Stimulated activated CD8-positive, alpha-beta memory T cell treated with anti-CD3 and anti-CD28 coated beads, Interleukin-7, amount 100 ng/mL, for 1 hour (primary cell): ENCODE data around the gene DLGAP1.

ENCODE experiments used
- DNase-seq, 2 donors: peaks; one replicate each; pipeline ENCODE4 v3.0.0-alpha.2; 2020; ENCODE audit warnings: low read depth in 2 of 2

The DLGAP1 gene

GRCh38 chr18:3450799-3451182 is 1004.3 kb downstream of the DLGAP1 start:
- DNase-seq, result no peak

GRCh38 chr18:3450012-3450798 is 1004.9 kb downstream of the DLGAP1 start, which contains the start of gene TGIF1:
Gene TGIF1 (plus strand): TSS chr18:3450172. CDS start chr18:3450490, 318 bp downstream.
- peak; percentile 46 to 48 for DNase-seq

- peak; percentile 49 to 51 for DNase-seq
Observed at GRCh38 chr18:3449512-3450011, 1005.5 kb downstream of the DLGAP1 start.

GRCh38 chr18:3448838-3449511 is 1006.1 kb downstream of the DLGAP1 start:
- peak; percentile 15 to 44 for DNase-seq

- DNase-seq, result peak; percentile 46 to 67
Observed at GRCh38 chr18:3447895-3448837, 1006.9 kb downstream of the DLGAP1 start.

- DNase-seq, result no peak
Observed at GRCh38 chr18:3447068-3447894, 1007.8 kb downstream of the DLGAP1 start.
